Measurements from ENCODE around the gene PDE10A. TPM values are rescaled to one million over a fixed set of nuclear protein-coding genes. Genes with fewer than 3 reads are reported as not detected.
"Not testable (repeated sequence)": the region's sequence is repeated elsewhere in the genome, so short reads cannot be mapped to it uniquely, and the experiment has no call there.

Gene PDE10A
- total and polyA plus RNA-seq, 9 of the 15 experiments (the other 6 are each of a cell fraction or from before 2014, with no cell fraction given) = 0.04 TPM; not detected in 8

DNA sequence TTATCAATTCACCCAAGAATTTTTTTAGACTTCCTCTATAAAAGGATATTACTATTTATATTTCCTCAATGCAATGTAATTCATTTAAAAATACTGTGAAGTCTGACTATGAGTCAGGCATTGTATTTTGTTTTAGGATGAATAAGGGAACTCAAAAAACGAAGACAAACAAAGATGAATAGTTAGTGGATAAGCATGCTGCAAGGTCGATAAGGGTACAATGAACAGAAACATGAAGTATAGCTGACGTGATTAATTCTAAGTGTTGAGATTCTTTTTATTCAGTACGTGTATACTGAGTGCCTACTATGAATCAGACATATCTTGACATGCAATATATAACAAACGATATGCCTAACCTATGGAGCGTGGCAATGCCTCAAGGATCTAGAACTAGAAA lies 105.4 kb downstream of the PDE10A start (continued):
- no peak for TF ChIP-seq UBTF (IDR thresholded peaks at IDR 0.05; ENCODE audit: borderline replicate concordance in 1 of 2, low read depth in 2 of 2, low read length in 2 of 2)
- TF ChIP-seq CBFA2T2 (conservative IDR thresholded peaks at IDR 0.05) = no peak

- no TSS peak for BruUV-seq (replicated peaks)
- ChIA-PET POLR2A (no interaction called here), CTCF (ENCODE audit: low intra/inter-chr PET ratio) (no interaction called here)
- Histone ChIP-seq H4K20me1 (replicated peaks; ENCODE audit: control insufficient read depth, insufficient read depth, low read length) (no peaks in the 10 kb centered on the region), H3K36me3 (ENCODE audit: control insufficient read depth, insufficient read depth, low read length) (no peaks in the 10 kb centered on the region), H3K79me2 (ENCODE audit: control insufficient read depth, insufficient read depth, low read length) (no peaks in the 10 kb centered on the region), H2AFZ (ENCODE audit: low read depth, low read length) (no peak overlapping the region), H3K9me3 (replicated peaks; ENCODE audit: control insufficient read depth, insufficient read depth, low read depth, low read length) (peaks cover 2% of the 10 kb centered on the region), H3K27ac (ENCODE audit: extremely low read depth, low read depth, low read length) (no peak overlapping the region), H3K4me1 (replicated peaks in 1 of 2; ENCODE audit: control insufficient read depth in 2 of 2, insufficient read depth in 2 of 2, low read length in 2 of 2) (no peaks in the 10 kb centered on the region), H3K27me3 (ENCODE audit: control insufficient read depth in 2 of 2, insufficient read depth in 2 of 2, low read length in 2 of 2) (no peaks in the 10 kb centered on the region), H3K4me3 (no peak overlapping the region), H3K4me2 (ENCODE audit: insufficient read depth, low read length) (no peak overlapping the region), H3K9me1 (ENCODE audit: control insufficient read depth, insufficient read depth, low read length) (no peaks in the 10 kb centered on the region), H3K9ac (ENCODE audit: insufficient read depth in 1 of 2, low read depth in 2 of 2, low read length in 2 of 2) (no peak overlapping the region)
- no peak for DNase-seq (ENCODE audit: extremely low read depth in 1 of 4, low spot score in 3 of 4)
- in situ Hi-C loops (cut with MboI) = no loop called here
- WGBS (ENCODE audit: insufficient coverage, low coverage, missing lambda C conversion rate) = 0% methylated on average over 3 of the region's 3 CpGs
- intact Hi-C loops (cut with micrococcal nuclease) = no loop called here
- no peak for FAIRE-seq
- TF ChIP-seq SNAPC5 (CRISPR knock-in tag; IDR thresholded peaks at IDR 0.05) = no peak
- TF ChIP-seq ATF3 (IDR thresholded peaks at IDR 0.05) = no peak
- TF ChIP-seq ATF3 (CRISPR knock-in tag; conservative IDR thresholded peaks at IDR 0.05) = no peak
- ATAC-seq = no peak
Observed at GRCh38 chr6:165556116-165556843, 106.8 kb downstream of the PDE10A start.

GRCh38 chr6:165554644-165555043 lies 108.4 kb downstream of the PDE10A start:
- H3K27me3 ChIP-seq (ENCODE audit: control insufficient read depth in 2 of 2, insufficient read depth in 2 of 2, low read length in 2 of 2); POLR2A ChIA-PET; H3K4me3 ChIP-seq; intact Hi-C loops (cut with micrococcal nuclease); H3K4me2 ChIP-seq (ENCODE audit: insufficient read depth, low read length); H3K36me3 ChIP-seq (ENCODE audit: control insufficient read depth, insufficient read depth, low read length); BruUV-seq (replicated peaks); ATAC-seq; H3K27ac ChIP-seq (ENCODE audit: extremely low read depth, low read depth, low read length); in situ Hi-C loops (cut with MboI); H3K79me2 ChIP-seq (ENCODE audit: control insufficient read depth, insufficient read depth, low read length); H3K9me3 ChIP-seq (replicated peaks; ENCODE audit: control insufficient read depth, insufficient read depth, low read depth, low read length); H2AFZ ChIP-seq (ENCODE audit: low read depth, low read length); H3K9me1 ChIP-seq (ENCODE audit: control insufficient read depth, insufficient read depth, low read length); FAIRE-seq; H3K9ac ChIP-seq (ENCODE audit: insufficient read depth in 1 of 2, low read depth in 2 of 2, low read length in 2 of 2); CTCF ChIA-PET (ENCODE audit: low intra/inter-chr PET ratio); H4K20me1 ChIP-seq (replicated peaks; ENCODE audit: control insufficient read depth, insufficient read depth, low read length); DNase-seq (ENCODE audit: extremely low read depth in 1 of 4, low spot score in 3 of 4); H3K4me1 ChIP-seq (replicated peaks in 1 of 2; ENCODE audit: control insufficient read depth in 2 of 2, insufficient read depth in 2 of 2, low read length in 2 of 2): not testable (repeated sequence)
- WGBS (ENCODE audit: insufficient coverage, low coverage, missing lambda C conversion rate) = 2% methylated on average over 3 of the region's 3 CpGs
